ENCODE measurements around the gene OTUD1. TPM values are rescaled to one million over a fixed set of nuclear protein-coding genes. Genes with fewer than 3 reads are reported as not detected.

OTUD1 gene
- polyA plus RNA-seq, 1 experiment = 1.1 TPM

DNA sequence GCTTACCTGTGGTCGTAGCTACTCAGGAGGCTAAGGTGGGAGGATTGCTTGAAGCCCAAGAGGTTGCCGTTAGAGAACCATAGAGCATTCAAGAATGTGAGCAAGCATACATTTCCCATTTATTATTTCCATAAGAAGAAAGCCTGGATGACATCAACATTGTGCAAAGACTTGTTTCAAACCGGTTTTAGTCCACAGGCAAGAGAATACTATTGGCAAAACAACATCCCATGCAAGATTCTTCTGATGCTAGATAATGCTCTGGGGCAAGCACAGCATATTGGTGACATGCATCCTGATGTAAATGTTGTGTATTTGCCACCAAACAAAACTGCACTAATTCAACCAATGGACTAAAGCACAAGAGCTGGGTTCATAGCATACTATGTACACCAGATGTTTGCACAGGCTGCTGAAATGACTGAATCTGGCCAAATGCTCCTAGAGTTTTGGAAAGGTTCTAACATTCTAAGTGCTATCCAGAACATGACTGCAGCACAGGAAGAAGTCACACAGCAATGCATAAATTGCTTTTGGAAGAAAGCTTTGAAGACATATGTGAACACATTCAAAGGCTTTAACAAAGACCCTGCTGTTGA is 42.6 kb downstream of the OTUD1 start:
- CTCF ChIA-PET = no interaction called here
- H3K36me3 ChIP-seq (ENCODE audit: control insufficient read depth, insufficient read depth, low read length) = no peaks in the 10 kb centered on the region
- POLR2A ChIA-PET = no interaction called here
- H3K4me3 ChIP-seq (ENCODE audit: low read depth, low read length) = no peak overlapping the region
- no peak for DNase-seq (ENCODE audit: low read depth)
- H3K27me3 ChIP-seq (ENCODE audit: control insufficient read depth, insufficient read depth, low read length) = no peaks in the 10 kb centered on the region
- no peak for TF ChIP-seq CTCF (IDR thresholded peaks at IDR 0.05; ENCODE audit: insufficient read depth, low read depth, low read length)

GRCh38 chr10:23490115-23490514 is 51.2 kb downstream of the OTUD1 start:
- ChIA-PET POLR2A (no interaction called here), CTCF (no interaction called here)
- no peak for TF ChIP-seq CTCF (IDR thresholded peaks at IDR 0.05; ENCODE audit: insufficient read depth, low read depth, low read length)
- Histone ChIP-seq H3K36me3 (ENCODE audit: control insufficient read depth, insufficient read depth, low read length) (no peaks in the 10 kb centered on the region), H3K4me3 (ENCODE audit: low read depth, low read length) (no peak overlapping the region), H3K27me3 (ENCODE audit: control insufficient read depth, insufficient read depth, low read length) (no peaks in the 10 kb centered on the region)
- DNase-seq (ENCODE audit: low read depth) = no peak

Small RNAs within 50 kb of the gene (small RNA-seq; reads per million reads assigned to genes)
- gene MIR1254-2 (ENCODE audit: insufficient read length, low read depth, low replicate concordance) = not detected

Other genes starting within 250 kb of the OTUD1 start
- not detected in 2 replicates for gene PTF1A, start 246.8 kb upstream of the OTUD1 start, polyA plus RNA-seq (2011; rRNA removed)
- gene C10orf67, start 94.3 kb upstream of the OTUD1 start, polyA plus RNA-seq (2011; rRNA removed) = 0.10 and 0.15 TPM in 2 replicates

Measured in BJ (cell line).